Subcutaneous adipose tissue (tissue), 4 donors: Measurements from ENCODE around the gene SART1. TPM values are rescaled to one million over a fixed set of nuclear protein-coding genes. Genes with fewer than 3 reads are reported as not detected.

Source experiments
- total RNA-seq, 4 donors: library from RNA; depleted of rRNA; stranded (reverse); fragments of >200 nt; gene quantifications; one replicate each; pipeline ENCODE4 v1.1.0, GENCODE V29; 2016
- TF ChIP-seq, protein P1 (sequence below): fragments of 450-650 bp; IDR thresholded peaks from one replicate; pipeline ENCODE4 v1.5.1; 2016; ENCODE audit warnings: low read depth, mild to moderate bottlenecking, control low read depth, antibody characterized with exemption, moderate library complexity

Gene SART1
- total RNA-seq, 4 donors from 2014 or later: 33.7 to 69.9 (median 41.8) TPM

DNA sequence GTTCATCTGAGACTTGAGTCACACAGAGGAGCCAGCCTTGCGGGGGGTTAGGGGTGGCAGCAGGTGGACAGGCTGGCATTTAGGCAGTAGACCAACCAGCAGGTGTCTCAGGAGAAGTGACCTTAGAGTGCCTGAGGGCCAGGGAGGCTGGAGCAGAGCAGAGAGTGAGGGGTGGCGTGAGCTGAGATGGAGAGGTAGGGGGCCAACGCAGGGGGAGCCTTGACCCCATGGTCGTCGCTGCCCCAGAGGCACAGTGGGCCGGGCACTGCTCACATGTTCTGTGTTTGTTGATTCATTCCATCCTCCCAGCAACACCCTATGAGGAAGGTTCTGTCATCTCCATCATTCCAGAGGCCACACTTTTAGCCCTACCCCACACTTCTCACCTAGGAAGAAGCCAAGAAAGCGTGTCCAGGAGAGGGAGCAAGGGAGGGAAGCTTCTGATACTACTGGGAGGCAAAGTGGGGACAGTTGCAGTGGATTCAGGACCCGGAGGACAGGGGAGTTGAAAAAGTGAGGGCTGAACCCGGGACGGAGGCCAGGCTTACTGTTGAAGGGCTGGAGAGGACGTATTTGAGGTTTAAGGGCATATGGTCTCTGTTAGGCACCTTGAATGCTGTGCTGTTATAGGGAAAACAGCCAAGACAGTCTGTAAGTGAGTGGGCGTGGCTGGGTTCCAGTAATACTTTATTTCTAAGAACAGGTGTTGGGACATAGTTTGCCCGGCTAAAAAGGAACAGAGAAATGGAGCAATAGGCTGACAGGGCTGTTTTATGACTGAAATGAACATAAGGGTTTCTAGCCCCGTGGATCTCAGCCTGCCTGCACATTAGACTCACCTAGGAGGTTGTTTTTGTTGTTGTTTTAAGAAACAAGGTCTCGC lies 7.3 kb downstream of the SART1 start:
- TF ChIP-seq, protein P1, sequence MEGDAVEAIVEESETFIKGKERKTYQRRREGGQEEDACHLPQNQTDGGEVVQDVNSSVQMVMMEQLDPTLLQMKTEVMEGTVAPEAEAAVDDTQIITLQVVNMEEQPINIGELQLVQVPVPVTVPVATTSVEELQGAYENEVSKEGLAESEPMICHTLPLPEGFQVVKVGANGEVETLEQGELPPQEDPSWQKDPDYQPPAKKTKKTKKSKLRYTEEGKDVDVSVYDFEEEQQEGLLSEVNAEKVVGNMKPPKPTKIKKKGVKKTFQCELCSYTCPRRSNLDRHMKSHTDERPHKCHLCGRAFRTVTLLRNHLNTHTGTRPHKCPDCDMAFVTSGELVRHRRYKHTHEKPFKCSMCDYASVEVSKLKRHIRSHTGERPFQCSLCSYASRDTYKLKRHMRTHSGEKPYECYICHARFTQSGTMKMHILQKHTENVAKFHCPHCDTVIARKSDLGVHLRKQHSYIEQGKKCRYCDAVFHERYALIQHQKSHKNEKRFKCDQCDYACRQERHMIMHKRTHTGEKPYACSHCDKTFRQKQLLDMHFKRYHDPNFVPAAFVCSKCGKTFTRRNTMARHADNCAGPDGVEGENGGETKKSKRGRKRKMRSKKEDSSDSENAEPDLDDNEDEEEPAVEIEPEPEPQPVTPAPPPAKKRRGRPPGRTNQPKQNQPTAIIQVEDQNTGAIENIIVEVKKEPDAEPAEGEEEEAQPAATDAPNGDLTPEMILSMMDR: no peak

- TF ChIP-seq, protein P1: no peak
Observed at GRCh38 chr11:65972116-65972515, 10.6 kb downstream of the SART1 start.

DNA sequence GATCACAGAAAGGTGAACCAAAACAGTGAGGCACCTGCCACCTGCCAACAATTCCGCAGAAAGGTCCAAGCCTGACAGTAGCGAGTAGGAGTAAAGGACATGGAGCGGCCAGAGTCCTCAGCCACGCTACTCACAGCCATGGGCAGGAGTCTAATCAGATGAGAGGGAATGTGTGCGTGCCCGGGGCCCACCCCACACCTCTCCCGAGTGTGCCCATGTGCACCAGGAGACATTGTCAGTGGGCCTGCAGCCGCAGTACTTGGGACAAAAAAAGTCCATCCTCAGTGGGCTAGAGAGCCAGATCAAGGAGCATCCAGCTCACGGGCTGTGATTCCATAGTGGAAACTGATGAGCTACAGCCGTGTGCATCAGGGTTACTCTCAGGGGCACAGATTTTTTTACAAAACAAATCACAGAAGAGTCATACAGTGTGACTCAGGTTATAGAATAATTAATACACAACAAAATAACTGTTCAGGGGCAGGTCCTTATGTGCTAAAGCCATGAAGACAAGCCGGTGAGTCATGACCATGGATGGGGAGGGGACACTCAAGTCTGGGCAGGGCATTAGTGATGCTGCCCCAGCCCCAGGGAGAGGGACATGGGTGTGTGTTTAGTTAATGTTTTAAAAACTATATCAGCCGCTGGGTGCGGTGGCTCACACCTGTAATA lies 12.0 kb downstream of the SART1 start:
- TF ChIP-seq, protein P1: no peak

DNA sequence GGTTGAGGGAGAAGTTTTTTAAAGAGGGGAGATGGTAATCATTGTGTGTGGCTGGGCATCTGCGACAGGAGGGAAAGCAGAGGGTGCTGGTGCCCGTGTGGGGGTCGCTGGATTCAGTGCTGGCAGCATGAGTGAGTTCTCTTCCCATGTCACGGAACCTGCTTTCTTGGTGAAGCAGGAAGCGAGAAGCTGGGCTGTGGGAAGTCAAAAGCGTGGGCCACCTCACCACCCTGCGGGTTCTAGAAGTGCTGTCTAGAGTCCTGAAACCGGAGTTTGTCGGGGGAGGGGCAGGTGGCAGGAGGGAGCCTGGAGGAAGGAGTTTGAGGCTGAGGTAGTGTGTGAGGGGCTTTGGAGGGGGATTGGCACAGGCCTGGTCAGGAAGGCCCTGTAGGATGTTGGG lies 14.2 kb downstream of the SART1 start:
- TF ChIP-seq, protein P1: no peak

DNA sequence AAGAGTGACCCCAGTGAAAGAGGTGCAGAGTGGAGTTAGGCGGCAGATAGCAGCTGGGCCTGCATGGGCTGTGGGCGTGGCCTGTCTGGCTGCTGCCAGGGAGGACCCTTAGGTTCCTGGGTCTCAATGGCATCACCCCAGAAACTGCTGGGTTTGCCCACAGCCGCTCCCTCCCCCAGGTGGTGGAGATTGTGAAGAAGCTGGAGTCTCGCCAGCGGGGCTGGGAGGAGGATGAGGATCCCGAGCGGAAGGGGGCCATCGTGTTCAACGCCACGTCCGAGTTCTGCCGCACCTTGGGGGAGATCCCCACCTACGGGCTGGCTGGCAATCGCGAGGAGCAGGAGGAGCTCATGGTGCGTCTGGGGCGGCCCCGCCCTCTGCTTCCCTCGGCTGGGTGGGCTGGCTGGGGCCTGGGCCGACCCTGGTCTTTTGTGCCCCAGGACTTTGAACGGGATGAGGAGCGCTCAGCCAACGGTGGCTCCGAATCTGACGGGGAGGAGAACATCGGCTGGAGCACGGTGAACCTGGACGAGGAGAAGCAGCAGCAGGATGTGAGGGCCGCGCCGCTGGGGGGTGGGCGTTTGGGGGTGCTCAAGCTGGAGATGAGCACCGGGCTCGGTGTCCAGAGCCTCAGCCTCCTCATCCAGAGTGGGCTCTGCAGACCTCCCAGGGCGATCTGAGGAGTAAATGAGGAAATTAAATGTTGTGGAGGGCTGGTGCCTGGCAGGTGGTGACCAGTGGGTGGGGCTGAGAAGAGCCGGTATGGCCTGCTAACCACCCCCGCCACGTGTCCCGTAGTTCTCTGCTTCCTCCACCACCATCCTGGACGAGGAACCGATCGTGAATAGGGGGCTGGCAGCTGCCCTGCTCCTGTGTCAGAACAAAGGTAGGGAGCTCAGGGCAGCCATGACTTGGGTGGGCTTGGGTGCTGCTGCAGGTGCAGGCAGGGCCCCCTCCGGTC lies 15.0 kb downstream of the SART1 start:
- TF ChIP-seq, protein P1: no peak

DNA sequence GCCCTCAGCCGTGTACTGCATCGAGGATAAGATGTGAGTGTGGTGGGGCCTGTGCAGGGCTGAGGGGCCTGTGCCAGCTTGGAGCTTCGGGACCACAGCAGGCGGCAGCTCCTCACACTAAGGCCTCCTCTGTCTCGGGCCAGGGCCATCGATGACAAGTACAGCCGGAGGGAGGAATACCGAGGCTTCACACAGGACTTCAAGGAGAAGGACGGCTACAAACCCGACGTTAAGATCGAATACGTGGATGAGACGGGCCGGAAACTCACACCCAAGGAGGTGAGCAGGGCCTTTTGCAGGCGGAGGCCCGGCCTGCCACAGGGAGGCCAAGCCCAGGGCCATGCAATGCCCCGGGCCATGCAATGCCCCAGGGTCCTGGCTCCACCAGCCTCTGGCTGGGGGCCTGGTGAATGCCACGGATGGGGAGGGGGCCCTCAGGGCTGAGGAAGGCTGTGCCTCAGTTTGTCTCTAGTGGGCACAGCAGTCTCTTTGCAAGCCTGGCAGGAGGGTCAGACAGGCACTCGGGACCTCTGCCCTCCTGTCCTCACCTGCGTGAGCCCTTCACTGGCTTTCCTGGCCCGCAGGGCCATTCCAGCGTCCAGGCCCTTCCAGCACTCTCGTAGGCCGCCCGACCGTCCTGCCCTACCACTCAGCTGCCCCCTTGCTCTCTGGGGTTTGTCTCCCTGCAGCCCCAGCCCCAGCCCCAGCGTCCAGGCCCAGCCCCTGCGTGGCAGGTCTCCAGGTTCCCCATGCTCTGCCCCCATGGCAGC lies 16.3 kb downstream of the SART1 start:
- TF ChIP-seq, protein P1: no peak
